Endometrial microvascular endothelial cells (primary cell): Measurements from ENCODE around the gene RPL19. TPM values are rescaled to one million over a fixed set of nuclear protein-coding genes. Genes with fewer than 3 reads are reported as not detected.

Experiments used
- in situ Hi-C: cut with HindIII; loops from 2 replicates; pipeline ENCODE4 v1.10.0; 2017; ENCODE audit warnings: low sequenced_read_pairs, low pct_unique_long_range_greater_than_20kb; ENCODE audit errors: inconsistent ontology term
- total RNA-seq: library from RNA; depleted of rRNA; stranded (reverse); fragments of >200 nt; gene quantifications from one replicate; pipeline ENCODE4 v1.2.3, GENCODE V29; 2015; ENCODE audit errors: inconsistent ontology term

RPL19 gene
- total RNA-seq, 1 donor from 2014 or later, result 2,444 TPM

DNA sequence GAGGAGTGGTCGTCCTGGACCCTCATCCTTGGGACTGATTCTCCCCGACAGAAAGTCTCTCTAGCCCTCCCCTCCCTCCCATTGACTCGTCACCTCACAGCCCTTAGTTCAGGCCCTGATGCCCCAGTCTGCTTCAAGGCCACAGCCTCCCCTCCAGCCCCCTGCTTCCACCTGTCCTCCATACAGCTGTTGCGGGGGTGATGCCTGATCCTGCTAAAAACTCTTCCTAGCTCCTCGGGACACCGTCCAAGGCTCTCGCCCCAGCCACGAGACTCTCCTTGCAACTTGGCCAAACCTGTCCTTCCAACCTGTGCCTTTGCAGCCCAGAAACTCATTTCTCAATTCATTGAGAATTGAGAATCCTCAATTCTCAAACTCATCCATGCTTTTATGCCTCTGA is 18.8 kb downstream of the RPL19 start:
- in situ Hi-C loops, result no loop called here

DNA sequence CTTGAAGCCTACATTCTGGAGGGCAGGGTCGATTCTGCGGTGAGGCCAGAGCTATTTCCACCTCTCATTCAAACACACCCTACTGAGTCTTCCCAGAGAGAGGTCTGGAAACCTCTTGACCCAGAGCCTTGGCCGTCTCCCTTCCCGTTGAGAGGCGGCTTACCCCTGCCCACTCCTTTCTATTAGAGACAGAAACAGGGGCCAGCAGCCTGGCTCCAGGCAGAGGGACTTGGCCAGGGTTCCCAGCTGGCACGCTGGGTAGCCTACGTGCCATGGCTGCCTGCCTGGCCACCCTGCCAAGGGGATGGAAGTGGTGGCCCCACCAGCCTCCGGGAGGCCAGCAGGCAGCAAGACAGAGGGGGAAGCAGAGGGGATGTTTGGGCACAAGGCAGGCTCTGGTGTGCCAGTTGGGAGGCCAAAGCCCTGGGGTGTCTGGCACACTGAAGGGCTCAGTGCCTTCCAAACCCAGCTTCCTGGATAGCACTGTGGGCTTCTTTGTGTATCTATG is 19.6 kb downstream of the RPL19 start:
- in situ Hi-C loops, result no loop called here

DNA sequence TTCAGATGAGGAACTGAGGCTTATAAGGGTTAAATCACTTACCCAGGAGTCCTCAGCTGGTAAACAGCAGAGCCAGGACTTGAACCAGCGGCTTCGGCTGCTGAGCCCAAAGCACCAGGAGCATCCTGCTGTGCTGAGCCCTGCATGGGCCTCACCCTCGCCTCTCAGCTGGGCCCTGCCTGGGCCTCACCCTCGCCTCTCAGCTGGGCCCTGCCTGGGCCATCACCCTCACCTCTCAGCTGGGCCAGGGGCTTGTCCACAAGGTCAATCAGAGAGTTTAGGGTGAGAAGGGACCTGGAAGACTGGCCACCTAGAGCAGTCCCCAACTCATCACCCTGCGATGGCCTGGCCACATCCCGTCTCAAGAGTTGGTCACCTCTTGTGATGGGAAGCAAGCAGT is 21.5 kb downstream of the RPL19 start:
- in situ Hi-C loops, result no loop called here

DNA sequence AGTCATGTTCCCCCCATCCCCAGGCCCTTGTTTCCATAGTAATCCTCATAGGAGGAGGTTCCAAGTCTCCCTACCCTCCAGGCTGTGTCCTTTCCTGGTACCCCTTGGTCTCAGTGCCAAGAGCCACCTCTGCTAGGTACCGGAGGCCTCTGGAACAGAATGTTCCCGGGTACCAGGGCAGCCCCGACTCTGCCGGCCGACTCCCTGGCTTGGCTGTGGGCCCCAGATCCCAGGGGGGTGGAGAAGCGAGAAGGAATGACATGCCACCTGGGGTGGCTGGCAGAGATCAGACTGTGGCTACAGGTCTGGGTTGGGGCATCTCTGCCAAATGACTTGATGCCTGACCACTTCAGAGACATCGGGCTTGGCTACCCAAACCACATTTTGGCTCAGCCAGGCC is 22.1 kb downstream of the RPL19 start:
- in situ Hi-C loops, result no loop called here

DNA sequence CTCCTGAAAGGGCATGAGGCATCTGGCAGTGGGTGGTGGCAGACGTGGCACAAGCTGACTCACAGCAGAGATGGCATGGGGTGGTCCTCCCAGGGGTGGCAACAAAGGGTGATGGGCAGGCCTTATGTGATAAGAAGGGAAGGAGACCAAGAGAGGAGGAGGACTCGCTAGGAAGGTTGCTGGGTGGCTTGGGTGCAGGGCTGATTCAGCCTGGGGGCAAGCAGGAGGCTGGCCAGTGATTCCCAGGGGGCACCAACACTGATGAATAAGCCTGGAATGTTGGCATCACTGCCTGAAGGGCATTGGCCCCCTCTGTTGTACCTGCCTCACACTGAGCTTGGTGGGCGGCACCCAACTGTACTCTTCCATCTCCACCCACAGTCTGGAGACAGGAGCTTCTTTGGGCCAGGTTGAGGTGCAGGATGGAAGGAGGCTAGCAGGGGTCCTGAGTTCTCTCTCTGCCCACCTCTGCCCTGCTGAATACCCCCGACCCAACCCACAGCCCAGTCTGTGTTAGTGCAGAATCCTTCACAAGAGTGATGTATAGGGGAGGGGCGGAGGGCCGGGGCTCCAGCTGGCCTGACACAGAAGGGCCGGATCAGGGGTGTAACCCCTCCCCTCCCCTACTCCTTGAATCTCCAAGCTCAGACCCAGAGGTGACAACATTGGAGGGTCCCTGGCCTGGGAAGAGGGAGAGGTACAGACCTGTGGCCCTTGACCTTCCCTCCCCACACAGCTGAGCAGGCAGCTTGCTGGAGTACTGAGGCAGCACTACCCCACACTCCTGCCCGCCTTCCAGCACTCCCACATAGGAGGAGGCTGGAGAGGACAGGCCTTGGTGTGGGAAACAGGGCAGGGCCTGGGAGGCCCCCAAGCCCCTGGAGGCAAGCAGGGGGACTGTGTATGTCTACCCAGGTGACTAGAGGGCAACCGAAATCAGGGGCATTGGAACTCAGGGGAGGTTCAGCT is 23.1 kb downstream of the RPL19 start:
- in situ Hi-C loops, result no loop called here

DNA sequence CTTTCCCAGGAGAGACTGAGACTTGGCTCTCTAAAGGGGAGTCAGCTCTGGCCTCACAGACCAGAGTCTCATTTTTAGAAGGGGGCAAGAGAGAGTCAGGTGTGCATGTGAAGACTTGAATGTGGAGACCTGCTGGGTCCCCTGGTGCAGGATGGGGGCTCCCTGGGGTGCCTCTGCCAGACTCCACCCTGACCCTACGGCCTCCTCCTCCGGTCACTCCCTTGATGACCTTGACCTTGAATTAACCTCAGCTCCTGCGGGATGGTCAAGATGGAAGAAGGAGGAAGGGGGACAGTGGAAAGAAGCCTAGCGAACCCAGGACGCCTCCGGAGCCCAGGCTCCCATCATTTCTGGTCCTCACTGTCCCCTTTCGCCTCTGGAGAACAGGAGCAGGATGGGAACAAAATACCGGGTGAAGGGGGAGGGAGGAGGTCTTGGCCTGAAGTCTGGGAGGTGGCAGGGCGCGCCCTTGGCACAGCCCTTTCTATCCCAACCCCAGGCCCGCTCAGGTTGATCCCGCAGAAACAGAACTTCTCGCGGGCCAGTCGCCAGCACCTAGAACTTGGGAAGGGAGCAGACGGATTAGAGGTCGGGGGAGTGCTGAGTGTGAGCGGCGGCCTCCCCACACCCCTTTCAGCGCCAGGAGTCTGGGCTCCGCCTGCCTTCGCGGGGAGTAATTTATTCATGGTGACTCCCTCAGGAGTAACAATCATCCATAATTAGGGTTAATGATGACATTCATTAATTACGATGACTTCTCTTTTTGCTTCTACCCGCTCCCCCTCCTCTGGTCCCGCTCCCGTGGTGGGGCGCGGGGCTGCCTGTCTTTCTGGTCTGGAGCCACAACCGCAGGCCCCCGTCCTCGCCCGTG is 24.1 kb downstream of the RPL19 start:
- in situ Hi-C loops, result no loop called here

DNA sequence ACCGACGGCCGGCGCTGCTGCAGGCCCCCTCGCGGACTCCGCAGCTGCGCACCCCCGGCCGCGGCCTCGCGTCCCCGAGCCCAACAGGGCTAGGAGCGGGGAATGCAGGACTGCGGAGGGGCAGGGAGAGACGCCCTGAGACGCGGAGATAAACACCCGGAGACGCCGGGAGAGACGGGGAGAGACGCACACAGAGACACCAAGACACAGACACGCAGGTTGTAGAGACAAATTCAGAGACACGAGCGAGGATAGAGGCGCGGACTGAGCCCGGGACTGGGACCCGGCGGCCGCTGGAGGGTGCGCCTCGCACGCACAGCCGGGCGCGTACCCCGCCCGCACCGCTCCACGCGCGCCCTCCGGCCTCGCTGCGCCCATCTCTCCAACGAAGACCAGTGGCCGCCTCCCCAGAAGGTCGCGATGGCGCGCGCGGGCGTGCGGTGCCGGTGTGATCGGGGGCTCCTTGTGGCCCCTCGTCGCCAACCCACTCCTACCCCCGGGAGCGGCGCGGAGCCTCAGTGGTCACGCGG is 24.8 kb downstream of the RPL19 start:
- in situ Hi-C loops, result no loop called here

DNA sequence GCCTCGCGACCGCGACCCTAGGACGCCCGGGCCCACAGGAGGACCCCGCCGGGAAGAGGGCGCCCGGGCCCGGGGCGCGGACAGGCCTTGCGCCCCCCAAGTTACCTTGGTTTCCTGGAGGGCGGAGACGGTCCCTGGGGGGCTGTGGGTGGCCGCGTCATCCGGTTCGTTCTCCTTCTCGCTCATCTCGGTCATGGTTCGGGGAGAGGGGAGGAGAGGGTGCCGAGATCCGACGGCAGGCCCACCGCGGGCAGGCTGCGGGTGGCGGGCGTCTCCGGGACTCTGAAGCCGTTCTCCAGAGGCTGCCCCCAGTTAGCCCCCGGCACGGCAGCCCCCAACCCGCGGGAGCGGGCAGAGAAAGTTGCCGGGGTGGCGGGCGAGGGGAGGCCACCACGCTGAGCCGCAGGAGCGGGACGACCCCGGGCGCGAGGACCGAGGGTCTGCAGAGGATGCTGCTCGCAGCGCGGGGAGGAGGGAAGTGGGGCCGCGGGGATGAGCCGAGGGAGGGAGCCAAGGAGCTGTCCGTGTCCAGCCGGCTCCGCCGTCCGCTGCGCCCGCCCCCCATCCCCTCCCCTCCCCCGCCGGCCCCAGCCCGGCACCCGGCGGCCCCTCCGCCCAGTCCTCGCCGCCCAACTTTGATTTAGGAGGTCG is 25.4 kb downstream of the RPL19 start, which contains the start of gene STAC2:
STAC2 (minus strand) TSS at position 638 of the 651 bp plus-strand sequence; CDS start at position 195, 443 bp downstream.
- in situ Hi-C loops, result no loop called here

DNA sequence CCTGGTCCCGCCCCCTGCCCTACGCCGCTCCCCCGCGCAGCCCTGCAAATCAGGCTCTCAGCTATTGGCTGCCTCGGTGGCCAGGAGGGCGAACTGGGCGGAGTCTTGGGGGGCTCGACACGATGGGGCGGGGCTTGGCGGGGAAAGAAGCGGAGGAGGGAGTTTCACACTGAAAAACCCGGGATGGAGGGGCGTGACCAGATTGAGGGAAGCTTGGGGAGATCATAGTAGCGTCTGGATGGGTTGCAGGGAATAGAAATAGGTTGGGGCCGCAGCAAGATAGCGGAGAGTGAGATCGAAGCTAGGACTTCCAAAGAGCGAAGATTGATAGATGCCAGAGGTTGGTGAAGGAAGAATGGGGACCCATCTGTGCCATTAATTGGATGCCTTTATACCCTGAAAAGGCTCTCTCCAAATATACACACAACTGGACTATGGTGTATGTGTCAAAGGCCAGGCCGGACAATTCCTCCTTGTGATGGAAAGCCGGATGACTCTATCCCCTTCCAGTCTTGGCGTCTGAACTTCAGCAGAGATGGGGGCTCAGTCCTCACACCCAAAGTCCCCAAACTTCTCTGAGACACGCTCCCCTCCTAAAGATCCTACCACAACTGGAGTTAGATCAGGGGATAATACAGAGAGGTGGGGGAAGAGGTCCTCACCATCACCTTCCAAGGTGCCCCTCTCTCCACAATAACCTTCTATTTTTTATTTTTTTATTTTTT is 26.0 kb downstream of the RPL19 start:
- in situ Hi-C loops, result no loop called here

DNA sequence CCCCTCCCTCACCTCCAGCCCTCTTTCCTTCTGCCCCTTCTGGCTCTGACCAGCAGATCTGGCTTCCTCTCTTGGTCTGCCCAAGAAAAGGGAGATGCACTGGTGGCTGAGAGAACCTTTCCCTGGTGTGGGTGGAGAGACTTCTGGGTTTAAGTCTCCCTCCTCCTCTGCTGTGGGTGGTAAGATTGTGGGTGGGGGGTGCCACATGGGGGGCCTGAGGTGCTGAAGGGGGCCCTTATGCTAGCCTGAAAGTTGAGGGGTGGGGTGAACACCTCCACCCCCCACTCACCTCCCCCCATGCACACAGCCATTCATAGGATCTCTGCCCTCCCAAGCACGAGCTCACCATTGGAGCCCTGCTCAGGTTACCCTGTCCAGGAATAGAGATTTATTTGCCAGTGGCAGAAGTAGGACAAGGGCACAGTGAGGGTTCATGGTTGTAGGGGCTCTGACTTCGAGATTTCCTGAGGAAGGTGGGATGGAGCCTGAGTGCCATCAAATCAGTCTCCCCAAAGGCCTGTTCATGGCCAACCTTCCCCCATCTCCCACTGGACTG is 27.4 kb downstream of the RPL19 start:
- in situ Hi-C loops, result no loop called here

DNA sequence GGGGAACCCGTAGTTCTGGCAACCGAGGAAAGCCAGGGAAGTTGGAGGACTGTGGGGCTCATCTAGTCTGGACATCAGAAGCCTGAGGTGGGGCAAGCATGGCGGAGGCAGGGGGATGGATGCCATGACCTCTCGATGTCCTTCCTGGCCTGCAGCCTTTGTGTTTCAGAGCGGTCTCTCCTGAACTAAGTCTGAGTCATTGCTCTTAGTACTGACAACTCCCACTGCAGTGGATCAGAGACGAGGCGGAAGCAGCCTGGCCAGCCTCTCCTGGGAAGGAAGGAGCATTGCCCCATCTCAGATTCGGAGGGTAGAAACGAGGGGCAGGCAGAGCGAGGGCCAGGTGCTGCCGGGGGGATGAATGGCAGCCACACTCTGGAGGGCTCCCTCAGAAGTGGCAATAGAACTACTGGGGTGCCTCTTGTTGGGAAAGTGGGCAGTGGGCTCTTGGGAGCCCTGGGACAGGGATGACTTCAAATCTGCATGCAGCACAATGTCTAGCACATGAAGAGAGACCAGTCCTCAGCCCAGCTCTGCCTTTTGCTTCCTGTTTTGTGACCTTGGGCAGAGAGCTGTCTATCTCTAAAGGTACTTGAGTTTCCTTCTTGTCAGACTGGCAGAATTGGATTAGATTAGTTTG is 29.3 kb downstream of the RPL19 start:
- in situ Hi-C loops, result no loop called here

DNA sequence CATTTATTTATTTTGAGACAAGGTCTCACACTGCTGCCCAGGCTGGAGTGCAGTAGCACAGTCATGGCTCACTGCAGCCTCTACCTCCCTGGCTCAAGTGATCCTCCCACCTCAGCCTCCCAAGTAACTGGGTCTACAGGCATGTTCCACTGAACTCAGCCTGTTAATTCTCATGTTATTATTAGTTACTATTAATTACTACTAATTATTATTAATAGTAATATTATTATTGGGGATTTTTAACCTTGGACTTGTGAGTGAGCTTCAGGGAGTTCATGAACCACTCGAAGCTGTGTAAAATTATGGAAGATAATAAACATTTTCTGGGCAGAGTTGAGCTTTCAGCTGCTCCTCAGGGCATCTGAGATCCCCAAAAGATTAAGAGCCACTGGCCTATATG is 30.3 kb downstream of the RPL19 start:
- in situ Hi-C loops, result no loop called here

DNA sequence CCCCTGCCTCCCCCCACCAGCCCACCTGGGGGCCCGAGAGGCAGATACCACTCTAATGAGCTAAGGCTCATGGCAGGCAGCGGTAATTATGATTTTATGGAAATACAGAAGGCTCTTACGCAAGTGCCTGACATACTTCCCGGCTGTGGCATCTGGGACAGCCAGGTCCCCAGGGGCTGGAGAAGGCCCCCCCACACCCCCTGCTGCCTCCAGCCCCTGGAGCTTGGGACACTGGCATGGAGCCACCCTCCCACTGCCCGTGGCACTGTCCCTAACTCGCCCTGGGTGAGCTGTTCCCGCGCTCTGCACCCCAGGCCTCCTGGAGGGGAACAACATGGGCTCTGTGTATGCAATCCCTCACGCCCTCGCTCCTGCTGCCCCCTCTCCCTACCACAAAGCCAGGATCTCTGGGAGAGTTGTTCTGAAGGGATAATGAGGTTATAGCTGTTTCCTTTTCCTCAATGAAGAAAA is 31.0 kb downstream of the RPL19 start:
- in situ Hi-C loops, result no loop called here

DNA sequence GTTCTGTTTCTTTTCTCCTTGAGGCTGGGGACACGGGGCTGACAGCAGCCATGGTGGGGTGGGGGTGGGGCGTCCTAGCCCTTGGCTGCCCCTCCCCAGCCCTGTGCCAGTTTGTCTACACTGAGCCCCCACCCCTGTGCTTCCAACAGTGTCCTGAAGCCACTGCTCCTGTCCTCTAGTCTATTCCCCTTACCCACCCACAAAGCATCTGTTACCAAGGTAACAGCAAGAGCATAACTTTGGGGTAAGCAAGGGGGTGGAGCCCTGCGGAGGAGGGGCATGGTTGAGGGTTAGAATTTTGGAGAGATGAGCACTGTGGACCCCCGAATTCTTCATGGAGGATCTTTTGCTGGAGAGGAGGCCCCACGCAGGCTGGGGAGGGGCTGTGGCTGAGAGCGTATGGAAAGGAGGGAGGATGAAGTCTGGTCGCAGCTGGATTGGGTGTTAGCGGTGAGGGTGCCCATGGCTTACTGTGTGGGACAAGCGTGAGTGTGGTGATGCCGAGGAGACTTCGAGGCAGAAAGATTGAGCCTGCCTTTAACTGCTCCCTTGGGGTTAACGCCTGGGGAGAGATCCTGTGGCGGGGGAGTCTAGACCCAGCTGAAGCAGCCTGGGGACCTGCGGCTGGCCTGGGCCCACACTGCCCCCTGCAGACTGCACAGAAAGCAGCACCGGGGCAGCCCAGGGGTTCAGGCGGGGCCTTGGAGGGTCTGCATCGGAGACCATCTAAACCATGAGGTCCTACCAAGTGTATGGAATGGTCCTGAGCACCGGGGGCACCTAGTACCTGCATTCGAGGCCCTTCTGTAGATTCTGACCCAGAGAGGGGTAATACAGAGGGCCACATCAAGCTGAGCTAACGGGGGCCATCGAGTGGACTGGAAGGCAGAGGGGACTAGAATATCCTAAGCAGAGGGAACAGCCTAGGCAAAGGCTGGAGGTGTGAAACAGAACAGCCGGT is 31.8 kb downstream of the RPL19 start:
- in situ Hi-C loops, result no loop called here

DNA sequence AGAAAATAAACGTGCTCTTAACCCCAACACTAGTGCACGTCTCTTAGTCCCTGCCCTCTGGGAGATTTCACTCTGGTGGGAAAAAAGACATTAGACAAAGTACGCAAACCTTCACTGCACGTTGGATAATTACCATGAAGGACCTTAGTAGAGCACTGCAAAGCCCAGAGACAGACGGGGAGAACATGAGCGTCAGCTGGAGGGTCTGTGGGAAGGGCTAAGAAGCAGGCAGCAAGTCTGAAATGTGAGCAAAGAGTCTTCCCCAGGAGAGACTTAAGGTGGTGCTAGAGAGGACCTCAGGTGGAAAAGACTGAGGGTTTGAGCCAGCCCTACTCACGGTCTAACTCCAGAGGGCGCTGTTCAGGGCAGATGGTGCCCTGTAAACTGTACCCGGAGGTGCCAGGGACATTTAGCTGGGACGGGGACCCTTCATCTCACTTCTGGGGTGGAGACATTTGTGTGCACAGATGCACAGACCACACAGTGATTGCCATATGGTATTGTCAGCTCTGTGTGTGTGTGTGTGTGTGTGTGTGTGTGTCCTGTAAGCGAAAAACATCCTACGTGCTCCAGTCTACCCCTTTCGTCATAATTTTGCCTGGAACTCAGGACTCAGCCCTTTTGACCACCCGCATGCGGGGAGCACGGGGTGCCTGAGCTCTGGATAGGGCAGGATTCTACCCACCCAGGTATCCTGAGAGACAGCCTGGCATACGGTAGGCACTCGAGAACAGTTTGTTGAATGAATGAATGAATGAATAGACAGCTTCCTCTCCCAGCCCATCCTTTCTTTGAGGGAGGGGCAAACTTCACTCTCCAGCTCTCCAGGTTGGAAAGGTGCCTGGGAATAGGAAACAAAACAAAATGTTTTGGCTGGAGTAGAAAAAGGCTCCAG is 35.7 kb downstream of the RPL19 start:
- in situ Hi-C loops, result no loop called here
